ENCODE data around the gene ZNF710. TPM values are rescaled to one million over a fixed set of nuclear protein-coding genes. Genes with fewer than 3 reads are reported as not detected.

ZNF710 gene
- total and polyA plus RNA-seq, 9 of the 15 experiments (the other 6 are each of a cell fraction or from before 2014, with no cell fraction given), result 0.56 to 14.2 (median 5.2) TPM

DNA sequence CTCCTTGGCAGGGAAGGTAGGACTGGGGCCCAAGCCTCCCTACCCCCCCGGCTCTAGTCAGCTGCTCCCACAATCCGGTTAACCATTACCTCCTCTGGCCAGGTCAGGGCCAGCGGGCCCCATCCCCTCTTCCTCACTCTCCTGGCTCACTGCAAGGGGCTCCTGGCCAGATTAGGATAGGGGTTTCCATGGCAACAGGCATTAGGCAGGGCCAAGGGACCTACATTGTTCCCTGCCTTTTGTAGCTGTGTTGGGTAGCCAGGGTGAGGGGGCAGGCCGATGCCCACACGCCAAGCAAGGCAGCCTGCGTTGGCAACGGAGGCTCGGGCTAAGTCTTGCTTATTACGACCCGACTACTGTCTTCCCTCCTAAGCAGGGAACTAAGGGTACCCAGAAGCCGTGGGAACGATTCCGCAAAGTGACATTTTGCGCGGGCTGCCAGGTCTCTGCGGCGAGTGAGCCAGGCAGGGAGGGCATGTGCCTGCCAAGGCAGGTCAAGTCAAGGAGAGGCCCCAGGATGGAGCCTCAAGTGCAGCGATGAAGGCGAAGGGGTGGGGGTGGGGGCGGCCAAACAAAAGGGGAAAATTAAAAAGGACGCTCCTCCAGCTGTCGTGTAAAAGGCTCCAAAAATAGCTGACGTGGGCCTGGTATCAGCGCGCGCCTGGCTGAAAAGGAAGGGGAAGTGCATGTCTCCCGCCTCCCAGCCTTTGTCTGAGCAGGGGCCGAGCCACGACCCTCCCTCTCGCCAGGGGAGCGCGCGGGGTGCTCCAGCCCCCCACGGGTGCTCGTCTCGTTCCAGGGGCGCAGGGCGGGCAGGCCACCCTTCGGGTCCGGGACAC lies 100.2 kb downstream of the ZNF710 start (continued):
- TF ChIP-seq, protein P1, sequence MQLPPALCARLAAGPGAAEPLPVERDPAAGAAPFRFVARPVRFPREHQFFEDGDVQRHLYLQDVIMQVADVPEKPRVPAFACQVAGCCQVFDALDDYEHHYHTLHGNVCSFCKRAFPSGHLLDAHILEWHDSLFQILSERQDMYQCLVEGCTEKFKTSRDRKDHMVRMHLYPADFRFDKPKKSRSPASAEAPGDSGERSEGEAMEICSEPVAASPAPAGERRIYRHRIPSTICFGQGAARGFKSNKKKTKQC (CRISPR knock-in tag; IDR thresholded peaks at IDR 0.05), result no peak
- TF ChIP-seq, protein P2, sequence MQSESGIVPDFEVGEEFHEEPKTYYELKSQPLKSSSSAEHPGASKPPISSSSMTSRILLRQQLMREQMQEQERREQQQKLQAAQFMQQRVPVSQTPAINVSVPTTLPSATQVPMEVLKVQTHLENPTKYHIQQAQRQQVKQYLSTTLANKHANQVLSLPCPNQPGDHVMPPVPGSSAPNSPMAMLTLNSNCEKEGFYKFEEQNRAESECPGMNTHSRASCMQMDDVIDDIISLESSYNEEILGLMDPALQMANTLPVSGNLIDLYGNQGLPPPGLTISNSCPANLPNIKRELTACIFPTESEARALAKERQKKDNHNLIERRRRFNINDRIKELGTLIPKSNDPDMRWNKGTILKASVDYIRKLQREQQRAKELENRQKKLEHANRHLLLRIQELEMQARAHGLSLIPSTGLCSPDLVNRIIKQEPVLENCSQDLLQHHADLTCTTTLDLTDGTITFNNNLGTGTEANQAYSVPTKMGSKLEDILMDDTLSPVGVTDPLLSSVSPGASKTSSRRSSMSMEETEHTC (IDR thresholded peaks at IDR 0.05), result no peak
- no peak for TF ChIP-seq TEAD1 (CRISPR knock-in tag; IDR thresholded peaks at IDR 0.05)
- TF ChIP-seq, protein P3, sequence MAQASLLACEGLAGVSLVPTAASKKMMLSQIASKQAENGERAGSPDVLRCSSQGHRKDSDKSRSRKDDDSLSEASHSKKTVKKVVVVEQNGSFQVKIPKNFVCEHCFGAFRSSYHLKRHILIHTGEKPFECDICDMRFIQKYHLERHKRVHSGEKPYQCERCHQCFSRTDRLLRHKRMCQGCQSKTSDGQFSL (CRISPR knock-in tag; IDR thresholded peaks at IDR 0.05), result peak; percentile 59; the same call in 1 of the 2 replicates
- TF ChIP-seq, protein P3 (tag; IDR thresholded peaks at IDR 0.05), result no peak
- TF ChIP-seq SLC30A9 (CRISPR knock-in tag; IDR thresholded peaks at IDR 0.05), result no peak
- peak; percentile 20; the same call in 1 of the 2 replicates for TF ChIP-seq SOX6 (IDR thresholded peaks at IDR 0.05)
- no peak for TF ChIP-seq ZBTB8A (IDR thresholded peaks at IDR 0.05; ENCODE audit: partially characterized antibody)
- peak; percentile 26; the same call in 1 of the 2 replicates for TF ChIP-seq RB1 (IDR thresholded peaks at IDR 0.05; ENCODE audit: low read depth)
- TF ChIP-seq ZBTB7A (IDR thresholded peaks at IDR 0.05; ENCODE audit: borderline replicate concordance, control insufficient read depth, low read depth, low read length), result 0 out of 2 replicates have a peak, but pooled peaks have one; percentile 76
- no peak for TF ChIP-seq PPARD (CRISPR knock-in tag; IDR thresholded peaks at IDR 0.05)
- TF ChIP-seq ZNF217 (CRISPR knock-in tag; IDR thresholded peaks at IDR 0.05), result no peak
- 0 out of 2 replicates have a peak, but pooled peaks have one; percentile 45 for TF ChIP-seq SMARCE1 (IDR thresholded peaks at IDR 0.05)
- no peak for TF ChIP-seq NCOA1 (IDR thresholded peaks at IDR 0.05; ENCODE audit: low read depth)
- TF ChIP-seq HDGF (IDR thresholded peaks at IDR 0.05), result peak; percentile 89; the same call in 1 of the 2 replicates
- TF ChIP-seq RBM25 (IDR thresholded peaks at IDR 0.05; ENCODE audit: low read depth, low read length, severe bottlenecking), result no peak
- no peak for TF ChIP-seq BRF1 (IDR thresholded peaks at IDR 0.05; ENCODE audit: borderline replicate concordance, extremely low read depth, insufficient read length)
- TF ChIP-seq KDM5B (IDR thresholded peaks at IDR 0.05; ENCODE audit: insufficient replicate concordance, low read depth, low read length), result peak; percentile 32
- peak; percentile 75 for TF ChIP-seq C11orf30 (IDR thresholded peaks at IDR 0.05; ENCODE audit: low read depth)
- TF ChIP-seq, protein P4, sequence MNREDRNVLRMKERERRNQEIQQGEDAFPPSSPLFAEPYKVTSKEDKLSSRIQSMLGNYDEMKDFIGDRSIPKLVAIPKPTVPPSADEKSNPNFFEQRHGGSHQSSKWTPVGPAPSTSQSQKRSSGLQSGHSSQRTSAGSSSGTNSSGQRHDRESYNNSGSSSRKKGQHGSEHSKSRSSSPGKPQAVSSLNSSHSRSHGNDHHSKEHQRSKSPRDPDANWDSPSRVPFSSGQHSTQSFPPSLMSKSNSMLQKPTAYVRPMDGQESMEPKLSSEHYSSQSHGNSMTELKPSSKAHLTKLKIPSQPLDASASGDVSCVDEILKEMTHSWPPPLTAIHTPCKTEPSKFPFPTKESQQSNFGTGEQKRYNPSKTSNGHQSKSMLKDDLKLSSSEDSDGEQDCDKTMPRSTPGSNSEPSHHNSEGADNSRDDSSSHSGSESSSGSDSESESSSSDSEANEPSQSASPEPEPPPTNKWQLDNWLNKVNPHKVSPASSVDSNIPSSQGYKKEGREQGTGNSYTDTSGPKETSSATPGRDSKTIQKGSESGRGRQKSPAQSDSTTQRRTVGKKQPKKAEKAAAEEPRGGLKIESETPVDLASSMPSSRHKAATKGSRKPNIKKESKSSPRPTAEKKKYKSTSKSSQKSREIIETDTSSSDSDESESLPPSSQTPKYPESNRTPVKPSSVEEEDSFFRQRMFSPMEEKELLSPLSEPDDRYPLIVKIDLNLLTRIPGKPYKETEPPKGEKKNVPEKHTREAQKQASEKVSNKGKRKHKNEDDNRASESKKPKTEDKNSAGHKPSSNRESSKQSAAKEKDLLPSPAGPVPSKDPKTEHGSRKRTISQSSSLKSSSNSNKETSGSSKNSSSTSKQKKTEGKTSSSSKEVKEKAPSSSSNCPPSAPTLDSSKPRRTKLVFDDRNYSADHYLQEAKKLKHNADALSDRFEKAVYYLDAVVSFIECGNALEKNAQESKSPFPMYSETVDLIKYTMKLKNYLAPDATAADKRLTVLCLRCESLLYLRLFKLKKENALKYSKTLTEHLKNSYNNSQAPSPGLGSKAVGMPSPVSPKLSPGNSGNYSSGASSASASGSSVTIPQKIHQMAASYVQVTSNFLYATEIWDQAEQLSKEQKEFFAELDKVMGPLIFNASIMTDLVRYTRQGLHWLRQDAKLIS (CRISPR knock-in tag; IDR thresholded peaks at IDR 0.05), result 0 out of 2 replicates have a peak, but pooled peaks have one; percentile 71

All from K562 (cell line).